ENCODE measurements around the gene CD200. TPM values are rescaled to one million over a fixed set of nuclear protein-coding genes. Genes with fewer than 3 reads are reported as not detected.
A peak's percentile ranks its signal among the peaks of the same experiment; 100 is the strongest.
"Not testable (repeated sequence)": the region's sequence is repeated elsewhere in the genome, so short reads cannot be mapped to it uniquely, and the experiment has no call there.

The CD200 gene
- total RNA-seq, 1 donor from 2014 or later, result 4.4 TPM

DNA sequence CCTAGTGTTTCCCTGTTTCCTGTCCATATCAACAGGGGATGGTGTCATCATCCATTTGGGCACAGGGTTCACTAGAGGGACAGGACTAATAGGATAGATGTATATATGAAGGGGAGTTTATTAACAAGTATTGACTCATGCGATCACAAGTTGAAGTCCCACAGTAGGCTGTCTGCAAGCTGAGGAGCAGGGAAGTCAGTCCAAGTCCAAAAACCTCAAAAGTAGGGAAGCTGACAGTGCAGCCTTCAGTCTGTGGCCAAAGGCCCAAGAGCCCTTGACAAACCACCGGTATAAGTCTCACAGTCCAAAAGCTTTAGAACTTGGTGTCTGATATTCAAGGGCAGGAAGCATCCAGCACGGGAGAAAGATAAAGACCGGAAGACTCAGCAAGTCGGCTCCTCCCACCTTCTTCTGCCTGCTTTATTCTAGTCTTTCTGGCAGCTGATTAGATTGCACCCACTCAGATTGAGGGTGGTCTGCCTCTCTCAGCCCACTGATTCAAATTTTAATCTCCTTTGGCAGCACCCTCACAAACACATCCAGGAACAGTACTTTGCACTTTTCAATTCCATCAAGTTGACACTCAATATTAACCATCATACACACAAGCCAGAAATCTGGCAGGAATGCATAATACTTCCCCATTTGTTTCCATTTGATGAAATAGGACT lies 43.4 kb downstream of the CD200 start:
- Histone ChIP-seq H3K4me1 (peaks cover 34% of the 10 kb centered on the region), H3K36me3 (no peaks in the 10 kb centered on the region), H3K4me3 (no peak overlapping the region), H3K27me3 (ENCODE audit: low read depth) (no peaks in the 10 kb centered on the region), H3K27ac (no peak overlapping the region), H3K9me3 (no peaks in the 10 kb centered on the region)
- intact Hi-C loops (cut with DNase I), result no loop called here
- DNase-seq (no peak), ATAC-seq (no peak)
- TF ChIP-seq, protein P1, sequence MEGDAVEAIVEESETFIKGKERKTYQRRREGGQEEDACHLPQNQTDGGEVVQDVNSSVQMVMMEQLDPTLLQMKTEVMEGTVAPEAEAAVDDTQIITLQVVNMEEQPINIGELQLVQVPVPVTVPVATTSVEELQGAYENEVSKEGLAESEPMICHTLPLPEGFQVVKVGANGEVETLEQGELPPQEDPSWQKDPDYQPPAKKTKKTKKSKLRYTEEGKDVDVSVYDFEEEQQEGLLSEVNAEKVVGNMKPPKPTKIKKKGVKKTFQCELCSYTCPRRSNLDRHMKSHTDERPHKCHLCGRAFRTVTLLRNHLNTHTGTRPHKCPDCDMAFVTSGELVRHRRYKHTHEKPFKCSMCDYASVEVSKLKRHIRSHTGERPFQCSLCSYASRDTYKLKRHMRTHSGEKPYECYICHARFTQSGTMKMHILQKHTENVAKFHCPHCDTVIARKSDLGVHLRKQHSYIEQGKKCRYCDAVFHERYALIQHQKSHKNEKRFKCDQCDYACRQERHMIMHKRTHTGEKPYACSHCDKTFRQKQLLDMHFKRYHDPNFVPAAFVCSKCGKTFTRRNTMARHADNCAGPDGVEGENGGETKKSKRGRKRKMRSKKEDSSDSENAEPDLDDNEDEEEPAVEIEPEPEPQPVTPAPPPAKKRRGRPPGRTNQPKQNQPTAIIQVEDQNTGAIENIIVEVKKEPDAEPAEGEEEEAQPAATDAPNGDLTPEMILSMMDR (IDR thresholded peaks at IDR 0.05), result no peak

DNA sequence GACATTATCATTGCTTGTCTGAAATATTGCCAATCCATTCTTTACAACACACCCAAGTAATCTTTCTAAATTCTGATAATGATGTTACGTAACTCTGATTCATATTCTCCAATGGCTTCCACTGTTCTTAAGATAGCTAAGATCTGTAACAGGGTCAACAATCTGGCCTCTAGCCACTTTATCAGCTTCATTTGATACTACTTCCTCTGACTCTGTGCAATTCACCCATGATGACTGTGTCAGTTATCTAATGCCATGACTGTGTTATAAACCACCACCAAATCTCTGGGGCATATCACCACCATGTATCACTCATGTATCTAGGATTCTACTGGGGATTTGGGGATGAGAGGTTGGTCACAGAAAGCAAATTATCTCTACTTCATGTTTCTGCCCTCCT lies 44.0 kb downstream of the CD200 start:
- TF ChIP-seq, protein P1 (IDR thresholded peaks at IDR 0.05), result no peak
- Histone ChIP-seq H3K36me3 (no peaks in the 10 kb centered on the region), H3K27me3 (ENCODE audit: low read depth) (no peaks in the 10 kb centered on the region), H3K9me3 (no peaks in the 10 kb centered on the region), H3K27ac (no peak overlapping the region), H3K4me1 (peaks cover 34% of the 10 kb centered on the region), H3K4me3 (no peak overlapping the region)
- peak; percentile 54 to 60 for ATAC-seq
- no peak for DNase-seq
- intact Hi-C loops (cut with DNase I), result no loop called here

DNA sequence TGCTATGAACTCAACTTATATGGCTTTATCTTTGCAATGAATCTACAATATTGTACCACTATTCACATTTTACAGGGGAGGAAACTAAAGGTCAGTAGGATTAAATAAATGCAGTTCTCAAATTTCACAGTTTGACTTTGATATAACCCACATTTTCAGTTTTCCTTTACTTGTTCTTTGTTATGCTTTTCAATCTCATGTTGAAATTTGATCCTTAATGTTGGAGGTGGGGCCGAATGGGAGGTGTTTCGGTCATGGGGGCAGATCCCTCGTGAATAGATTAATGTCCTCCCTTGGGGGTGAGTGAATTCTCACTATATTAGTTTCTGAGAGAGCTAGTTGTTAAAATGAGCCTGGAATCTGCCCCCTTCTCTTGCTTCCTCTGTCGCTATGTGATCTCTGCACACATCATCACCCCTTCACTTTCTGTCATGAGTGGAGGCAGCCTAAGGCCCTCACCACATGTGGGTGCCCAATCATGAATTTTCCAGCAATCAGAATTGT lies 44.7 kb downstream of the CD200 start:
- Histone ChIP-seq H3K36me3 (no peaks in the 10 kb centered on the region), H3K4me3 (no peak overlapping the region), H3K27ac (peak overlapping the region; percentile 22), H3K4me1 (peaks cover 34% of the 10 kb centered on the region), H3K9me3 (no peaks in the 10 kb centered on the region), H3K27me3 (ENCODE audit: low read depth) (no peaks in the 10 kb centered on the region)
- DNase-seq (no peak), ATAC-seq (no peak)
- TF ChIP-seq, protein P1 (IDR thresholded peaks at IDR 0.05), result no peak
- intact Hi-C loops (cut with DNase I), result no loop called here

DNA sequence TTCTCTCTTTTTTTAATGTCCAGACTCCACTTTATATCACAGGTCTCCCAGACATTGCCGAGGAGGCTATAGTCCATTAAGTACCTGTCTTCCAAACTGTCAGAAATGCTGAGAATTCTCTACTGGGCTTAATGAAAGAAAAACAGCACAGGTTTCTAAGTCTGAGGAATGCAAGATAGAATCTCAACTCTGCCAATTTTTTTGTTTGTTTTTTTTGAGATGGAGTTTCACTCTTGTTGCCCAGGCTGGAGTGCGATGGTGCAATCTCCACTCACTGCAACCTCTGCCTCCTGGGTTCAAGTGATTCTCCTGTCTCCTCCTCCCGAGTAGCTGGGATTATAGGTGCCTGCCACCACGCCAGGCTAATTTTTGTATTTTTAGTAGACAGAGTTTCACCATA lies 45.4 kb downstream of the CD200 start:
- H3K9me3 ChIP-seq; H3K4me3 ChIP-seq; H3K27me3 ChIP-seq (ENCODE audit: low read depth); H3K36me3 ChIP-seq; intact Hi-C loops (cut with DNase I): not testable (repeated sequence)
- Histone ChIP-seq H3K4me1 (peaks cover 34% of the 10 kb centered on the region), H3K27ac (peak overlapping the region; percentile 22)
- peak; percentile 60 for DNase-seq
- ATAC-seq, result peak; percentile 35 to 61

DNA sequence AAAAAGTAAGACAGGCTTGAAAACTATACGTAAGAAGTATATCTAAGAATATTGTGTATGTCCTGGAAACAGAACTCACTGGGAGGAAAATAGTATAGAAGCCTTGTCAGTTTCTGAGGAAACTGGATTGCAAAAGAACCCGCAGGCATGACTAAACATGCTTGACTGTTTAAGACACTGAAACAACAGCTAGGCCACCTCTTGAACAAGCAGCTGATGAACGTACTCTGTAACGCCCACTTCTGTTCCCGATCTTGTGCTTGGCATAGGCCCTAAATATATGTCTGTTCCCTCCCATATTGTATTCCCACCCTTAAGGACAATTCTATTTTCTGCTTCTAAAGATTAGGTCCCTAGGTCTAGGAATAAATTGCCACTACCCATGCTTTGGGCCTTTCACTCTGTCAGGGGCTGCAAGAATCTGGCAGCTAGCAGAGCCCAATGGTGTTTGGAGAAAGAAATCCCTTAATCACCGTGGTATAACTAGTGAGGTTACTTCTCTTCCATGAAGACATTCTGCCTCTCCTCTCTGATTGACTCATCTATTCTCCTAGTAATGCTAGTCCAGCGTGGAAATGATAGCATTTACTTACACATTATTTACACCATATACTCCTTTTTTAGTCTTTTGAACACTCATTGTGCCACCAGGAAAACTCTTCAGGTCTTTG lies 46.2 kb downstream of the CD200 start:
- ATAC-seq (peak; percentile 84), DNase-seq (no peak)
- H3K4me3 ChIP-seq, result no peak overlapping the region
- TF ChIP-seq, protein P1 (IDR thresholded peaks at IDR 0.05), result no peak
- H3K36me3 ChIP-seq, result no peaks in the 10 kb centered on the region
- peak overlapping the region; percentile 22 for H3K27ac ChIP-seq
- intact Hi-C loops (cut with DNase I), result no loop called here
- H3K4me1 ChIP-seq, result peaks cover 34% of the 10 kb centered on the region
- H3K9me3 ChIP-seq, result no peaks in the 10 kb centered on the region
- H3K27me3 ChIP-seq (ENCODE audit: low read depth), result no peaks in the 10 kb centered on the region
